ENCODE data around the gene VPS54. TPM values are rescaled to one million over a fixed set of nuclear protein-coding genes. Genes with fewer than 3 reads are reported as not detected.

Gene VPS54
- total RNA-seq, 1 experiment from 2014 or later, result 12.4 TPM

DNA sequence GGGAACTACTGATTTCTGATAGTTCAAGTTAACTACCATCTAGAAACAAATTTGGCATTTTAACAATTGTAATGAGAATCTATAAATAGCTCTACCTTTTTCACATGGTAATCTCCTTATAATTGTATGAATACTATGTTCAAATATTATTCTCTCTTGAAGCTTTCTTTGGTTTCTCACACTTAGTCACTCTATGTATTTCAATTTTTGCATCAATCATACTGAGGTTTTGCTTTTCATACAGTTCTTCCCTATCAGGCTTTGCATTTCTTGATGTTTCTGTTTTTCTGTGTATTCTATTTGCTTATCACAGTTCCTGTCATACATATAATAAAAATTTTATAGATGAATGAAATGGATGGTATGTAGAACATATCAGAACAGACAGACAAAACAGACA is 16.0 kb downstream of the VPS54 start:
- H3K79me2 ChIP-seq (ENCODE audit: insufficient read depth, low read length), result peaks cover 7% of the 10 kb centered on the region
- POLR2A ChIA-PET, result no interaction called here

More for the DNA sequence above, 16.0 kb downstream of the VPS54 start:
- no peak overlapping the region for H3K27ac ChIP-seq (ENCODE audit: low read depth, low read length)
- no peak overlapping the region for H3K4me3 ChIP-seq (replicated peaks in 1 of 2; ENCODE audit: low read depth in 1 of 2, low read length in 2 of 2)
- no TSS peak for BruUV-seq (replicated peaks)
- DNase-seq (ENCODE audit: low read depth, low spot score) (no peak), ATAC-seq (no peak)
- H3K9me2 ChIP-seq (ENCODE audit: insufficient read depth), result no peaks in the 10 kb centered on the region
- H3K4me2 ChIP-seq (ENCODE audit: low read length), result no peak overlapping the region
- ChIA-PET RAD21 (ENCODE audit: low non-redundant PET in 1 of 2, low total read pairs in 2 of 2, uncharacterized antibody in 2 of 2, unreplicated experiment in 2 of 2) (no interaction called here), CTCF (no interaction called here)
- intact Hi-C loops (cut with micrococcal nuclease), result no loop called here
- no peak overlapping the region for H2AFZ ChIP-seq (ENCODE audit: low read depth, low read length, poor library complexity, severe bottlenecking)
- H3K4me1 ChIP-seq (ENCODE audit: control insufficient read depth in 1 of 2, insufficient read depth in 2 of 2, low read length in 2 of 2), result no peaks in the 10 kb centered on the region
- no peaks in the 10 kb centered on the region for H3K36me3 ChIP-seq (ENCODE audit: control insufficient read depth in 1 of 2, insufficient read depth in 2 of 2, low read length in 2 of 2)
- no peaks in the 10 kb centered on the region for H3K27me3 ChIP-seq (ENCODE audit: insufficient read depth, low read length)
- H4K20me1 ChIP-seq (ENCODE audit: insufficient read depth), result no peaks in the 10 kb centered on the region
- no peaks in the 10 kb centered on the region for H3K9me3 ChIP-seq (ENCODE audit: control insufficient read depth in 1 of 2, insufficient read depth in 1 of 2, low read depth in 1 of 2, low read length in 2 of 2)
- TF ChIP-seq CBX3 (IDR thresholded peaks at IDR 0.05; ENCODE audit: low read depth) (no peak), ZBTB33 (IDR thresholded peaks at IDR 0.05; ENCODE audit: extremely low read depth, insufficient replicate concordance, low read length) (no peak), RAD21 (IDR thresholded peaks at IDR 0.05; ENCODE audit: low read depth) (no peak), ELF1 (IDR thresholded peaks at IDR 0.05; ENCODE audit: borderline replicate concordance, low read depth) (no peak), YY1 (IDR thresholded peaks at IDR 0.05; ENCODE audit: extremely low read depth, insufficient replicate concordance, low read depth, low read length) (no peak), ZFX (IDR thresholded peaks at IDR 0.05) (no peak), CEBPB (IDR thresholded peaks at IDR 0.05; ENCODE audit: low read depth) (no peak), SIN3A (IDR thresholded peaks at IDR 0.05; ENCODE audit: low read depth) (no peak), TCF7L2 (IDR thresholded peaks at IDR 0.05; ENCODE audit: borderline replicate concordance, extremely low read depth, insufficient read depth, insufficient read length) (no peak), EZH2 (IDR thresholded peaks at IDR 0.05) (no peak), POLR2A (IDR thresholded peaks at IDR 0.05; ENCODE audit: borderline replicate concordance, extremely low read depth, insufficient read depth, insufficient read length) (no peak)
- TF ChIP-seq, protein P1, sequence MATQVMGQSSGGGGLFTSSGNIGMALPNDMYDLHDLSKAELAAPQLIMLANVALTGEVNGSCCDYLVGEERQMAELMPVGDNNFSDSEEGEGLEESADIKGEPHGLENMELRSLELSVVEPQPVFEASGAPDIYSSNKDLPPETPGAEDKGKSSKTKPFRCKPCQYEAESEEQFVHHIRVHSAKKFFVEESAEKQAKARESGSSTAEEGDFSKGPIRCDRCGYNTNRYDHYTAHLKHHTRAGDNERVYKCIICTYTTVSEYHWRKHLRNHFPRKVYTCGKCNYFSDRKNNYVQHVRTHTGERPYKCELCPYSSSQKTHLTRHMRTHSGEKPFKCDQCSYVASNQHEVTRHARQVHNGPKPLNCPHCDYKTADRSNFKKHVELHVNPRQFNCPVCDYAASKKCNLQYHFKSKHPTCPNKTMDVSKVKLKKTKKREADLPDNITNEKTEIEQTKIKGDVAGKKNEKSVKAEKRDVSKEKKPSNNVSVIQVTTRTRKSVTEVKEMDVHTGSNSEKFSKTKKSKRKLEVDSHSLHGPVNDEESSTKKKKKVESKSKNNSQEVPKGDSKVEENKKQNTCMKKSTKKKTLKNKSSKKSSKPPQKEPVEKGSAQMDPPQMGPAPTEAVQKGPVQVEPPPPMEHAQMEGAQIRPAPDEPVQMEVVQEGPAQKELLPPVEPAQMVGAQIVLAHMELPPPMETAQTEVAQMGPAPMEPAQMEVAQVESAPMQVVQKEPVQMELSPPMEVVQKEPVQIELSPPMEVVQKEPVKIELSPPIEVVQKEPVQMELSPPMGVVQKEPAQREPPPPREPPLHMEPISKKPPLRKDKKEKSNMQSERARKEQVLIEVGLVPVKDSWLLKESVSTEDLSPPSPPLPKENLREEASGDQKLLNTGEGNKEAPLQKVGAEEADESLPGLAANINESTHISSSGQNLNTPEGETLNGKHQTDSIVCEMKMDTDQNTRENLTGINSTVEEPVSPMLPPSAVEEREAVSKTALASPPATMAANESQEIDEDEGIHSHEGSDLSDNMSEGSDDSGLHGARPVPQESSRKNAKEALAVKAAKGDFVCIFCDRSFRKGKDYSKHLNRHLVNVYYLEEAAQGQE (IDR thresholded peaks at IDR 0.05; ENCODE audit: low read depth), result no peak
- no peak overlapping the region for H3K9ac ChIP-seq (ENCODE audit: low read length)
